T-cell (primary cell): Measurements from ENCODE around the gene CENPX. TPM values are rescaled to one million over a fixed set of nuclear protein-coding genes. Genes with fewer than 3 reads are reported as not detected.

ENCODE experiments used
- ATAC-seq, 4 experiments: fragments of 200-7000 bp in 3 of 4; fragments of 150-1000 bp in 1 of 4; cut with Tn5 transposase; replicated peaks in 1 of 4; 1 replicate in 3 of 4; 2 replicates in 1 of 4; pipeline ENCODE4 v1.10.0; 2021; ENCODE audit warnings: moderate library complexity in 3 of 4, mild to moderate bottlenecking in 2 of 4, moderate number of reproducible peaks in 1 of 4
- CTCF ChIA-PET, 2 donors: fragments of 300-600 bp; sonication (Branson Sonifier 250); formaldehyde crosslinking; loops; one replicate each; lab custom pipeline; 2022; ENCODE audit warnings: antibody characterized with exemption in 2 of 2; lab: Charles Lee
- POLR2A ChIA-PET, 2 donors: fragments of 300-600 bp; sonication (Branson Sonifier 250); formaldehyde crosslinking; loops; one replicate each; lab custom pipeline; 2022; ENCODE audit warnings: antibody characterized with exemption in 2 of 2; lab: Charles Lee
- DNase-seq, 35 experiments: peaks; one replicate each; pipeline versions ENCODE4 v3.0.0 to v3.0.0-alpha.2; 2013 to 2023
- H3K27ac ChIP-seq: one replicate; pipeline ENCODE4 v1.5.1; 2013; ENCODE audit warnings: low read length
- H3K27me3 ChIP-seq, 2 experiments: replicated peaks in 1 of 2; 1 replicate in 1 of 2; 2 replicates in 1 of 2; pipeline versions ENCODE4 v1.6.1 to v1.7.0; 2013; ENCODE audit warnings: low read length in 1 of 2, mixed read lengths in 1 of 2; ENCODE audit not compliant: control insufficient read depth in 2 of 2, insufficient read depth in 2 of 2; ENCODE audit errors: extremely low read depth in 1 of 2
- H3K36me3 ChIP-seq, 2 donors: 1 replicate in 1 of 2; 2 replicates in 1 of 2; pipeline versions ENCODE4 v1.6.1 to v1.7.0; 2013; ENCODE audit warnings: low read length in 1 of 2; ENCODE audit not compliant: control insufficient read depth in 2 of 2, insufficient read depth in 1 of 2; ENCODE audit errors: extremely low read depth in 1 of 2
- H3K4me1 ChIP-seq, 2 experiments: 1 replicate in 1 of 2; 2 replicates in 1 of 2; pipeline versions ENCODE4 v1.6.1 to v1.7.0; 2013; ENCODE audit warnings: low read length in 2 of 2, mixed read lengths in 1 of 2; ENCODE audit not compliant: insufficient read depth in 2 of 2, control insufficient read depth in 1 of 2; ENCODE audit errors: extremely low read depth in 1 of 2
- H3K4me3 ChIP-seq, 2 donors: 1 replicate in 1 of 2; 2 replicates in 1 of 2; pipeline versions ENCODE4 v1.5.1 to v1.7.0; 2013; ENCODE audit warnings: mild to moderate bottlenecking in 2 of 2, low read length in 1 of 2, moderate library complexity in 1 of 2; ENCODE audit not compliant: control insufficient read depth in 1 of 2; ENCODE audit errors: extremely low read depth in 1 of 2
- H3K9me3 ChIP-seq: 2 replicates; pipeline ENCODE4 v1.7.0; 2013
- H3K27ac Mint-ChIP-seq, 2 donors: one replicate each; pipeline ENCODE4 v1.8.0; 2020 to 2021; ENCODE audit warnings: mild to moderate bottlenecking in 2 of 2, mixed read lengths in 2 of 2
- H3K27me3 Mint-ChIP-seq, 2 donors: one replicate each; pipeline ENCODE4 v1.8.0; 2021 to 2022; ENCODE audit warnings: mixed read lengths in 2 of 2
- H3K36me3 Mint-ChIP-seq: one replicate; pipeline ENCODE4 v1.8.0; 2021; ENCODE audit warnings: mixed read lengths
- H3K4me1 Mint-ChIP-seq, 3 donors: one replicate each; pipeline ENCODE4 v1.8.0; 2020 to 2022; ENCODE audit warnings: mixed read lengths in 3 of 3, mild to moderate bottlenecking in 1 of 3
- H3K4me3 Mint-ChIP-seq, 3 donors: one replicate each; pipeline ENCODE4 v1.8.0; 2020 to 2022; ENCODE audit warnings: mild to moderate bottlenecking in 3 of 3, mixed read lengths in 3 of 3, moderate library complexity in 3 of 3
- H3K9me3 Mint-ChIP-seq, 3 donors: one replicate each; pipeline ENCODE4 v1.8.0; 2020 to 2022; ENCODE audit warnings: mixed read lengths in 3 of 3
- WGBS: methylation state at CpG from one replicate; pipeline ENCODE4 v1.1.5; 2013; ENCODE audit warnings: missing lambda C conversion rate; ENCODE audit not compliant: insufficient coverage; 5-methylcytosine and 5-hydroxymethylcytosine counted together
- total RNA-seq, 35 experiments: library from RNA in 6 of 35; stranded (reverse) in 6 of 35; fragments of 120-200 nt in 1 of 35; gene quantifications; one replicate each; pipeline versions ENCODE4 v1.2.1 to v1.2.4 and lab custom pipeline; 2013 to 2026

The CENPX gene
- total RNA-seq, 5 donors from 2014 or later (not counting 1 experiment from before 2014, with no cell fraction given) = 26.7 to 47.8 (median 43.7) TPM

- ATAC-seq (no peak), DNase-seq (no peak)
- no peak overlapping the region for H3K27ac Mint-ChIP-seq
- H3K36me3 ChIP-seq = peaks cover 0 to 4% of the 10 kb centered on the region in 2 donors
- no peaks in the 10 kb centered on the region for H3K4me1 ChIP-seq
- H3K4me3 ChIP-seq = no peak overlapping the region
- no peaks in the 10 kb centered on the region for H3K36me3 Mint-ChIP-seq
- no peaks in the 10 kb centered on the region for H3K27me3 ChIP-seq
- H3K27ac ChIP-seq = no peak overlapping the region
- 86% methylated on average over 19 of the region's 20 CpGs for WGBS
- H3K9me3 Mint-ChIP-seq = no peaks in the 10 kb centered on the region
- no peak overlapping the region for H3K4me3 Mint-ChIP-seq
- CTCF ChIA-PET = no interaction called here
- H3K27me3 Mint-ChIP-seq = no peaks in the 10 kb centered on the region
- no peaks in the 10 kb centered on the region for H3K4me1 Mint-ChIP-seq
- POLR2A ChIA-PET = no interaction called here
- H3K9me3 ChIP-seq = no peaks in the 10 kb centered on the region
These were observed 10.4 kb downstream of the CENPX start for GRCh38 chr17:82012261-82012639.

GRCh38 chr17:82011617-82012187 lies 11.0 kb downstream of the CENPX start:
- Mint-ChIP-seq H3K36me3 (no peaks in the 10 kb centered on the region), H3K27me3 (no peaks in the 10 kb centered on the region), H3K4me3 (no peak overlapping the region), H3K9me3 (no peaks in the 10 kb centered on the region), H3K27ac (no peak overlapping the region), H3K4me1 (no peaks in the 10 kb centered on the region)
- CTCF ChIA-PET = no interaction called here
- POLR2A ChIA-PET = no interaction called here
- H3K9me3 ChIP-seq = no peaks in the 10 kb centered on the region
- H3K4me1 ChIP-seq = no peaks in the 10 kb centered on the region
- H3K4me3 ChIP-seq = no peak overlapping the region
- DNase-seq = no peak
- WGBS = 91% methylated on average over 14 of the region's 19 CpGs
- no peak overlapping the region for H3K27ac ChIP-seq
- H3K27me3 ChIP-seq = no peaks in the 10 kb centered on the region
- peaks cover 0 to 4% of the 10 kb centered on the region in 2 donors for H3K36me3 ChIP-seq
- ATAC-seq = no peak

GRCh38 chr17:82010575-82011525 lies 11.8 kb downstream of the CENPX start:
- ATAC-seq (no peak), DNase-seq (no peak)
- Histone ChIP-seq H3K9me3 (no peaks in the 10 kb centered on the region), H3K27me3 (no peaks in the 10 kb centered on the region), H3K4me3 (no peak overlapping the region), H3K27ac (no peak overlapping the region), H3K4me1 (no peaks in the 10 kb centered on the region), H3K36me3 (peaks cover 0 to 4% of the 10 kb centered on the region in 2 donors)
- no peaks in the 10 kb centered on the region for H3K9me3 Mint-ChIP-seq
- WGBS = 88% methylated on average over 17 of the region's 39 CpGs
- H3K4me1 Mint-ChIP-seq = no peaks in the 10 kb centered on the region
- no peak overlapping the region for H3K27ac Mint-ChIP-seq
- ChIA-PET CTCF (interaction anchor here in 1 of 2 donors (0.7 kb wide), 1 partner anchor 539 kb away, joined by 7 read pairs; no protein-coding TSS in a partner anchor), POLR2A (no interaction called here)
- no peaks in the 10 kb centered on the region for H3K27me3 Mint-ChIP-seq
- H3K4me3 Mint-ChIP-seq = no peak overlapping the region
- H3K36me3 Mint-ChIP-seq = no peaks in the 10 kb centered on the region

DNA sequence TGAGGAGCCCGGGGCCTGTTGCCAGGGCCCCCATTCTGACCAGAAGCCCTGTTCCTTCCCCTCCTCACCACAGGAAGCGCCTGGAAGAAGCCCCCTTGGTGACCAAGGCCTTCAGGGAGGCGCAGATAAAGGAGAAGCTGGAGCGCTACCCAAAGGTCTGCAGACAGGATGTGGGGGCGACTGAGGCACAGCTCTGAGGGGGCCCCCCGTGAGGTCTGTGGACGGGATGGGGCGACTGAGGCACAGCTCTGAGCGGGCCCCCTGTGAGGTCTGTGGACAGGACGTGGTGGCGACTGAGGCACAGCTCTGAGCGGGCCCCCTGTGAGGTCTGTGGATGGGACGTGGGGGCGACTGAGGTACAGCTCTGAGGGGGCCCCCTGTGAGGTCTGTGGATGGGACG lies 13.3 kb downstream of the CENPX start:
- Histone ChIP-seq H3K27ac (no peak overlapping the region), H3K9me3 (no peaks in the 10 kb centered on the region), H3K27me3 (no peaks in the 10 kb centered on the region), H3K4me3 (no peak overlapping the region), H3K4me1 (no peaks in the 10 kb centered on the region), H3K36me3 (peaks cover 0 to 4% of the 10 kb centered on the region in 2 donors)
- DNase-seq = no peak
- ChIA-PET POLR2A (no interaction called here), CTCF (interaction anchor here in 1 of 2 donors (0.7 kb wide), 1 partner anchor 11 kb away, joined by 5 read pairs; no protein-coding TSS in a partner anchor)
- Mint-ChIP-seq H3K4me1 (no peaks in the 10 kb centered on the region), H3K4me3 (no peak overlapping the region), H3K36me3 (no peaks in the 10 kb centered on the region), H3K27ac (no peak overlapping the region), H3K27me3 (no peaks in the 10 kb centered on the region), H3K9me3 (no peaks in the 10 kb centered on the region)
- no peak for ATAC-seq
- 66% methylated on average over 12 of the region's 15 CpGs for WGBS

GRCh38 chr17:82008941-82009405 lies 13.7 kb downstream of the CENPX start:
- WGBS = 93% methylated on average over 27 of the region's 28 CpGs
- no peak overlapping the region for H3K27ac ChIP-seq
- Mint-ChIP-seq H3K27ac (no peak overlapping the region), H3K9me3 (no peaks in the 10 kb centered on the region), H3K27me3 (no peaks in the 10 kb centered on the region), H3K4me1 (no peaks in the 10 kb centered on the region), H3K4me3 (no peak overlapping the region), H3K36me3 (no peaks in the 10 kb centered on the region)
- peaks cover 0 to 4% of the 10 kb centered on the region in 2 donors for H3K36me3 ChIP-seq
- no peak overlapping the region for H3K4me3 ChIP-seq
- ChIA-PET CTCF (no interaction called here), POLR2A (no interaction called here)
- no peak for ATAC-seq
- H3K9me3 ChIP-seq = no peaks in the 10 kb centered on the region
- H3K4me1 ChIP-seq = no peaks in the 10 kb centered on the region
- H3K27me3 ChIP-seq = no peaks in the 10 kb centered on the region
- DNase-seq = no peak

GRCh38 chr17:82008258-82008940 lies 14.3 kb downstream of the CENPX start:
- no peak for ATAC-seq
- H3K4me1 ChIP-seq = no peaks in the 10 kb centered on the region
- H3K27me3 ChIP-seq = no peaks in the 10 kb centered on the region
- no peak overlapping the region for H3K4me3 ChIP-seq
- Mint-ChIP-seq H3K4me3 (no peak overlapping the region), H3K36me3 (no peaks in the 10 kb centered on the region), H3K4me1 (no peaks in the 10 kb centered on the region), H3K27ac (no peak overlapping the region), H3K9me3 (no peaks in the 10 kb centered on the region), H3K27me3 (no peaks in the 10 kb centered on the region)
- ChIA-PET CTCF (interaction anchor here in 1 of 2 donors (0.7 kb wide), 1 partner anchor 195 kb away, joined by 3 read pairs; no protein-coding TSS in a partner anchor), POLR2A (no interaction called here)
- no peak overlapping the region for H3K27ac ChIP-seq
- peaks cover 0 to 4% of the 10 kb centered on the region in 2 donors for H3K36me3 ChIP-seq
- H3K9me3 ChIP-seq = no peaks in the 10 kb centered on the region
- no peak for DNase-seq
- 96% methylated on average over 23 of the region's 26 CpGs for WGBS
